ENCODE results near the gene C6orf132. TPM values are rescaled to one million over a fixed set of nuclear protein-coding genes. Genes with fewer than 3 reads are reported as not detected.
A peak's percentile ranks its signal among the peaks of the same experiment; 100 is the strongest.

The C6orf132 gene
- total RNA-seq, 1 donor from 2014 or later: 1.3 TPM

GRCh38 chr6:42078386-42078785 is 64.0 kb downstream of the C6orf132 start:
- Histone ChIP-seq H3K36me3 (peaks cover 40 to 51% of the 10 kb centered on the region in 2 donors), H3K27ac (no peak overlapping the region), H3K4me3 (no peak overlapping the region), H3K9me3 (no peaks in the 10 kb centered on the region), H3K27me3 (no peaks in the 10 kb centered on the region), H3K4me1 (no peaks in the 10 kb centered on the region)
- no peak for DNase-seq (ENCODE audit: low spot score in 2 of 2)
- intact Hi-C loops (cut with DNase I): loop anchor here (2.0 kb wide), 1 partner anchor 88 kb away; no protein-coding TSS in a partner anchor
- TF ChIP-seq CTCF (IDR thresholded peaks at IDR 0.05): no peak

- peak; percentile 12 to 75 for DNase-seq (ENCODE audit: low spot score in 2 of 2)
- no peak overlapping the region for H3K27ac ChIP-seq
- H3K9me3 ChIP-seq: no peaks in the 10 kb centered on the region
- H3K36me3 ChIP-seq: peaks cover 47 to 61% of the 10 kb centered on the region in 2 donors
- intact Hi-C loops (cut with DNase I): no loop called here
- H3K4me1 ChIP-seq: no peaks in the 10 kb centered on the region
- H3K4me3 ChIP-seq: no peak overlapping the region
- peak; percentile 57 to 67 (median 67) for TF ChIP-seq CTCF (IDR thresholded peaks at IDR 0.05)
- H3K27me3 ChIP-seq: no peaks in the 10 kb centered on the region
Measured at GRCh38 chr6:42075159-42075838, 67.1 kb downstream of the C6orf132 start.

- no peak for DNase-seq (ENCODE audit: low spot score in 2 of 2)
- no peaks in the 10 kb centered on the region for H3K9me3 ChIP-seq
- no peaks in the 10 kb centered on the region for H3K4me1 ChIP-seq
- no peak overlapping the region for H3K4me3 ChIP-seq
- no peak overlapping the region for H3K27ac ChIP-seq
- intact Hi-C loops (cut with DNase I): no loop called here
- TF ChIP-seq CTCF (IDR thresholded peaks at IDR 0.05): no peak
- H3K36me3 ChIP-seq: peaks cover 59 to 76% of the 10 kb centered on the region in 2 donors
- no peaks in the 10 kb centered on the region for H3K27me3 ChIP-seq
Measured at GRCh38 chr6:42073287-42073686, 69.1 kb downstream of the C6orf132 start.

- no peaks in the 10 kb centered on the region for H3K27me3 ChIP-seq
- intact Hi-C loops (cut with DNase I): no loop called here
- no peak for TF ChIP-seq CTCF (IDR thresholded peaks at IDR 0.05)
- no peak for DNase-seq (ENCODE audit: low spot score in 2 of 2)
- no peaks in the 10 kb centered on the region for H3K4me1 ChIP-seq
- H3K36me3 ChIP-seq: peaks cover 61 to 76% of the 10 kb centered on the region in 2 donors
- H3K4me3 ChIP-seq: no peak overlapping the region
- H3K9me3 ChIP-seq: no peaks in the 10 kb centered on the region
- H3K27ac ChIP-seq: no peak overlapping the region
Measured at GRCh38 chr6:42071881-42072583, 70.4 kb downstream of the C6orf132 start.

- no peaks in the 10 kb centered on the region for H3K4me1 ChIP-seq
- no peak for TF ChIP-seq CTCF (IDR thresholded peaks at IDR 0.05)
- DNase-seq (ENCODE audit: low spot score in 2 of 2): no peak
- H3K9me3 ChIP-seq: no peaks in the 10 kb centered on the region
- H3K27me3 ChIP-seq: no peaks in the 10 kb centered on the region
- intact Hi-C loops (cut with DNase I): no loop called here
- peaks cover 68 to 84% of the 10 kb centered on the region in 2 donors for H3K36me3 ChIP-seq
- H3K4me3 ChIP-seq: no peak overlapping the region
- no peak overlapping the region for H3K27ac ChIP-seq
Measured at GRCh38 chr6:42068872-42069522, 73.4 kb downstream of the C6orf132 start.
